NCI-H524 treated with DMSO at 0.1 percent for 48 hours (cell line): ENCODE measurements around the gene PON3.
A peak's percentile ranks its signal among the peaks of the same experiment; 100 is the strongest.

Experiments used
- DNase-seq: peaks from one replicate; lab custom pipeline; 2025; lab: John Stamatoyannopoulos, UW

PON3 gene

DNA sequence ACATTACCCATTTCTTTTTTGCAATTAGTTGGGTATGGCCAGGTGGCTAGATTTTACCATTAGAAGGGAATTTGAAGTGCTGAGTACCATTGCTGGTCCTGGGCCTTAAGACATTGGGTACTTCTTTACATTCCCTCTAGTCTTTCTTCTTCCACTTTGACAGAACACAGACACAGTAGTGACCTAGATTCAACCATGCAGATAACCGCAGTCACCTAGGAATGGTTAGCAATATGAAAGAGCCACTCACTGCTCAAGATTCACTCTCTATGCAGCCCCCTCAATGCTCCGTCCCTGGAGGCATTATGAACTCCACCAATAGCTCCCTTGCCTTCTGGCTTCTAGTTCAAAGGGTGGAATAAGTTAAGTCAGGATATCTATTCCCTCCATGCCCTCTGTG is 55.7 kb downstream of the PON3 start:
- DNase-seq, result no peak

DNA sequence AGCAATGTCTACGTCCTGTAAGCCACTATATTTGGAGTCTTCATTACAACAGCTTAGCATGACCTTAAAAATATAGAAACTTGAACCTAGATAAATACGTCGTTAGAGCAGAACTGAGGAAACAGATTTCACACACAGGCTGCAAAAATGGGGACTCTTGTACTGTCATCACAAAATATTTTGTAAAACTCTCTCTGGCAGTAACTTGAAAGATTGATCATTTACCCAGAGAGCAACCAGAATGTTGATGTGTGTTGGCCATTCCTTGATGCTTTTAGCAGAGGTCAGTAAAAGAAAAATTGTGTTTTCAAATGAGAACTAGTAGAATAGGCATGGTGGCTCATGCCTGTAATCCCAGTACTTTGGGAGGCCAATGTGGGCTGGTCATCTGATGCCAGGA is 57.3 kb downstream of the PON3 start:
- no peak for DNase-seq

DNA sequence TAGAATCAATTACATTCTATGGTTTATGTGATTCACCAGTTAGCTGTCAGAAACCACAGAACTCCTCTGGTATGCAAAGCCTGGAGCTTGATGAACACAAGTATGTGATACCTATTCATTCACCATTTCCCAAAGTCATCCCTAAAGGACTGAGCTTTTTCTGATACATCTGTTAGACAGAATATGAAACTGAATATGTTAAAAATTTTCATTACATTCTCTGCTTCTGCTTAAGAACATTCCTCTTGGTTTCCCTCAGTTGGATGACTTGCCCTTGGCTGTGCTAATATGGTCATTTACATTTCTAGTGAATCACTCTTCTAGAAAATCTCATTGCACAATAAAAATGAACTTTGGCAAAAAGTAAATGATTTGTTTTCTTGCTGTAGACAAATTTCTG is 61.1 kb downstream of the PON3 start:
- DNase-seq, result no peak

DNA sequence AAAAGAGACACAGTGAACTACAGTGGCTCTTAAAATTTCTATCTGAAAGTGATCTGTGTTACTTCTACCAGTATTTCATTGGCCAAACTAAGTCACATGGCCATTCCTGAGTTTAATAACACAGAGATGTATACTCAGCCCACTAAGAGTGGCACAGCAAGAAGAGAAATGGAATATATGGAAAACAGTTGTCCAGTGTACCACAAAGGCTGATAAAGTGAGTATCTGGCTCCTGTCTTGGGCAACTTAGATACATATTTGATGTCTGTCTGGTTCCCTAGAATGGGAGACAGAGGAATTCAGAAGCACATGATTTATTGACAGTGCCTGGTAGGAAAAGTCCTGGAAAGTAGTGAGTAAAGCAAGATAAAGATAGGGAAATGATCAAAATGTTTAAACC is 61.7 kb downstream of the PON3 start:
- no peak for DNase-seq

DNA sequence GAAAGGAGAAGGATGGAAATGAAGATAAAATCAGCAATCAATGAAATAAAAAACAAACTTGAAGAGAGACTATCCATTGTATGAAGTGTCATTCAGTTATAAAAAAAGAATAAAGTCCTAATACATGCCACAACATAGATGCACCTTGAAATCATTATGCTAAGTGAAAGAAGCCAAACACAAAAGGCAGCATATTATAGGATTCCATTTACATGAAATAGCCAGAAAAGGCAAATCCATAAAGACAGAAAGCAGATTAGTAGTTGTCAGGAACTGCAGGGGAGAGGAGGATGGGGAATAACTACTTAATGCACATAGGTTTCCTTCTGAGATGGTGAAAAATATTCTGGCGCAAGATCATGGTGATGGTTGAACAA is 65.2 kb downstream of the PON3 start:
- no peak for DNase-seq

DNA sequence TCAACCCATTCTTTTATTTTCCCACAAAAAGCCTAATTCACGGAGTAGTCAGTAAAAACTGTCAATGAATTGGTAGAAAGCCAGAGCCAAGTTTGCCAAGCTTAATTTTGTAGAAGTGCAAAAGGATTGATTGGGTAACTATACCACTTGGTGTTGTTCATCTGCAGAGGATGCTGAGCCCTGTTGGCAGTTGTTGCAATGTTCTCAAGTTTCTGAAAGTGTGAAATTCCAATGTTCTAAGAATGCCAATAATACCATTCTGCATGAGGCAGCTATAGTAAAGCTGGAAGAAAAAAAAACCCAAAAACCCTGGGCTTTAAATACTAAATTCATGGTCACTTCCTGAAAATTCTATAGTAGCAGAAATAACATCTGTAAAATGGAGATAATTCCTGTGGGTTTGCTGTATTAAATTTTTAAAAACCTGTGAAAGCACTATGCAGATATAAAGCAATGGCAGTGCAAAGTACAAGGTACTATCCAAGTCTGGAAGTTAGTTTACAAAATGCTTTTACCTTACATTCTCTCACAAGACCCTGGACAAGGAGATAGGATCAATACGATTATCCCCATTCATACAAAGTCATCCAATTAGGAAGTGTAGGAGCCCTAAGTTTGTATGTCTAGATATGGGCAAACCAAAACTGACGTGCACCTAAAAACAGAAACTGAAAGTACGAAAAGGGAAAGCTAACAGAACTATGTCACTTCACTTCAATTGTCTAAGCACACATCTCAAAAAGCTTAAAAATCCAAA is 65.8 kb downstream of the PON3 start:
- DNase-seq, result no peak

DNA sequence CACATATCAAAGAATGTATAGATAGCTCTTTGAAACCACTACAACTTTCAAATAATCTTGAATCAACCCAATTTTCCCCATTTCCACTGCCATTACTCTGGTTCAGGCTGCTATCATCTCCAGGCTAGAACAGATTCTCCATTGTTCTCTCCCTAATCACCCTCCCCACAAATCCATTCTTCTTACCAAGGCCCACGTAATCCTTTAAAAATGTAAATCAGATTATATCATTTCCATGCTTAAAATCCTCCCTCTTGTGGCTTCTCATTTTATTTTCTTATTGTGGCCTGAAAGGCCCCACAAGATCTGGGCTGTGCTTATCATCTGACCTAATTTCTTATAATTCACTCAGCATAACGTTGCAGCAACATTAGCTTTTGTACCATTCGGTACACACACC is 68.8 kb downstream of the PON3 start:
- DNase-seq, result no peak

DNA sequence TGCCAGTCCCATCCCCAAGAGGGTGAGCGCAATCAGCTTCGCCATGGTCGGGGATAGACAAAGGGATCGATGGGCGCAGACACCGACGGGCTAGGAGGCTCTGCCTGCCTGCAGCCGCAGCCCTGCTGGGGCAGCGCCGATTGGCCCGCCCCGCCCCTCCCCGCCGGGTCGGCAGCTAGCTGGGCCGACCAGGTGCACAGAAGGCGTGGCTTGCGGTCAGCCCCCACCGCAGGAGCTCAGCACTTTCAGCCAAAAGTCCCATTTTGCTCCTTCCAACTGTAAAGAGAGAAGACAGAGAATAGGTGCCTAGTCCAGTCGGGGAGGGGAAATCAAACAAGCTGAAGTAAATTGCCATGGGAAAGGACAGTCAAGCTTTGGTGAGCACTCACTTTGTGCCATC is 71.7 kb downstream of the PON3 start, which contains the start of gene PON1:
PON1 (minus strand) TSS at position 102 of the 400 bp plus-strand sequence; CDS start at position 45, 57 bp downstream.
- no peak for DNase-seq

DNA sequence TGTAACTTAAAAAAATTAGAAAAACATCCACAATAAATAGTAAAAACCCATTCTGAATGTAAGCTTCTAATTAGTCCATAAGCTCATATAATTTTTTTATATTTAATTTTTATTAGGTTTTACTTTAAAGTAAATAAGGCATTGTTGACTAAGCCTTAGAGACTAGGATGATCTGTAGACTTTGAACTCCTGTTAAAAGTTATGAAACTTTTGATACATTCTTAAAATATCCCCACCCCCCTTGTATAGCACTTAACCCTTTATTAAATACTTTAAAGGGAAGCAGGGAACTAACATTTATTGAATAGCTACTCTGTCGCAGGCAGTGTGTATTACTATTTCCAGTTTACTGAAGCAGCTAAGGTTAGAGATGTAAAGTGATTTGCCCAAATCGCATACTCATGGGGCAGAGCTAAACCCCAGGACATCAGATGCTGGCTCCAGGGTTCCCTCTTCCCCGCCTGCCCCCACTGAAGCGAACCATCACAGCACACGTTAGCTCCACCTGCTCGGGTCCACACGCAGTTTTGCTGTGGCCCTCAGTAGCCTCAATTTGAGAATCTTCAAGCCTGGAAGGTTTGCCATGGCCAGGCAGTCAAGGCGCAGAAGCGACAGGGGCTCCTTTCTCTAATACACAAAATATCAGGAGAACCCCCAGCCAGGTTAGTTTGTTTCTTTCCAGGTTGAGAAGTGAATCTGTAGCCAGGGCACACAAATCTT is 72.6 kb downstream of the PON3 start:
- DNase-seq, result no peak

DNA sequence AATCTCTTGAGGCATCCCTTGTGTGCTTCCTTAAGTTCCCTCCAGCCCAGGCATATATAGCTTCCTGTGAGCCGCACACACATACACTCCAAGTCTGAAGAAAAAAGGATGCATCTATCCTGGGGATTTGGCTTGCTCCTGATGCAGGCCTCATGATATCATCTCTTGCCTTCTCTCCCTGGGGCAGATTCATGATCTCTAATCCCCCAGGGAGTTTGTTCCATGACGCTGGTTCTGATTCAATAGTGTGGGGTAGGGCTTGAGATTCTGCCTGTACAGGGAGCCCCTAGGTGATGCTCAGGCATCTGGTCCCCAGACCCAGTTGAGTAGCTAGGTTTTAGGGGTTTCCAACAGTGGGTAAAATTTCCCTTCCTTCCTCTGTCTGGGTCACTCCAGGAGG is 73.3 kb downstream of the PON3 start:
- DNase-seq, result no peak

DNA sequence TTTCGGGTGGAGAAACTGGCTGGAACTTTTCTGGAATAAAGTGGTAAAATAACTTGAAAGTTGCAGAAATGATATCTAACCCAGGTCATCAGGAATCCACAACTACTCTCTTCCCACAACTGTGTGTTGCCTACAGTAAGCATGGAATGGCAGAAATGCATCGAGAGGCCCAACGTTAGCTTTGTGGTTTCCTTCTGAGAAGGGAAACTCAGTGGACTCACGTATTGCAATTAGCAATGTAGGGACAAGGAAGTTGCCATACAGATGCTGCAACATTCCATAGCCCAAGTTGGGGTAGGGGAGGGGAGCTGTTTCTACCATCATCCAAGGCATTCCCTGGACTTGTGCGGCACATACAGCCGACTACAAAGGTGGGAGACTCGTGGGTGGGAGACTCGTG is 73.8 kb downstream of the PON3 start:
- DNase-seq, result no peak

DNA sequence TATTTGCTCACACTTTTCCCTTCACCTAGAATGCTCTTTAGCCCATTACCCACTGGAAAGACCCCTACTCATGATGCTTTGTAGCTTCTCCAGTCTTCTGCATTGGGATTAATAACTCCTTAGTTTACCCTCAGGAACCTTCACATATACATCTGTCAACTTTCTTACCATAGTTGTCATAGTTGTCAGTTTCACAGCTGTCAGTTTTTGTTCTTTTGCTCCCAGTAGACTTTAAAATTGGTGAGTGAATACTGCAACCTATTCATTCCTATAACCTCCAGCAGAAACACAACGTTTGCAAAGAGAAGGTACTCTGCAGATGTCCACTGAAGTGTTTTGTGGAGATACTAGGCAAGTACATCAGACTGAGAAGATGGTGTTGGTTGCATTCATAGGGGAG is 74.5 kb downstream of the PON3 start:
- no peak for DNase-seq

DNA sequence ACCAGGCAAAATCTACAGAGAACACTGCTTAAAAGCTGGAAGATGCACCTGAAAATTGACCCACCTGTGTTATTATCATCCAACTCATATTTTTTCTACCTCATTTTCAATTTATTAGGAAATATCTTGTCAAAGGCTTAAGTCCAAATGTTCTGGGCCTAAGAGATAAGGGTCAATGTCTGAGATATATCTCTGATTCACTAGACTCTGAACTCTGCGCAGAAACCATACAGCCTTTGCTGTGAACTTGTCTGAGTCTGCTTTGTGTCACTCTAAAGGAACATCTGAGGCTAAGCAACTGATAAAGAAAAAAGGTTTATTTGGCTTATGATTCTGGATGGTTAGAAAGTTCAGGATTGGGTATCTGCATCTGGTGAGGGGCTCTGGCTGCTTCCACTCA is 75.5 kb downstream of the PON3 start:
- DNase-seq, result no peak

DNA sequence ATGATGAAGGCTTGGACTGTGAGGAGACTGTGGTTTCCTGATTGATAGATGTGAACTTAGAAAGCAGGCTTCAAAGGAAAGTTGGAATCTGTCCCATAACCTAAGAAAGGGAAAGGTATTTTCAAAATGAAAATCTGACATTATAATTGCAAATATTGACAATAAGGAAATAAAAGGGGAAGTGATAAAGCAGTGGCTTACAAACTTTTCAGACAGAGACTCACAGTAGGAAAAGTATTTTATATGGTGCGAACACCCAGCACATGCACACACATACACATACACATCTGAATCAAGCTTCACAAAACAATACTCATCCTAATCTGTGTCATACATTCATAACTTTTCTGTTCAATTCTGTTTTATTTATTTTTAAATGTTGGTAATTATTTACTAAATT is 76.6 kb downstream of the PON3 start:
- no peak for DNase-seq

DNA sequence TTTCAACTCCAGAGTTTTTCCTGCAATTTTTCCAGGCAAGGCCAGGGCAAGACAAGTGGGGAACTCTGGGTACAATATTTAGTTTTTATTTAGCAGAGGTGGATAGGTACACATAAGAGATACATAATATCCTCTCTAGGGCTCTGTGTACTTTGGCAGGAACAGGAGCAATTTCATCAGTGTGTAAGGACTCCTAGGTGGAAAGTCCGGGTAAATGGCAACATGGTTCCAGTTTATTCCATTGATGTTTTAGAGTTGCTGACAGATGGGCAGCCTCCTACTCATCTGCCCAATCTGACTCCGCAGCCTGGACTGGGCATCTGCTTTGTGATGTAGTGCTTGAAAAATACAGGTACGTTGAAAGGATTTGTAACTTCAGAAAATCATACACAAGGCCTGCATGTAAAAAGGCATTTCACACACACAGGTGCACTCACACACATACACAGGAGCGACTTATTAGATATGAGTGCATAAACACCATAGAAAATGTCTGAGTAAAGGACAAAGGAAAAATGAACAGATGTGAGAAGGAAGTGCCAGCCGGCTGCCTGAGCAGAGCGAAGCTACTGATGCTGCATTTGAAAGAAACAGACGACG is 77.6 kb downstream of the PON3 start:
- peak; percentile 45 for DNase-seq

DNA sequence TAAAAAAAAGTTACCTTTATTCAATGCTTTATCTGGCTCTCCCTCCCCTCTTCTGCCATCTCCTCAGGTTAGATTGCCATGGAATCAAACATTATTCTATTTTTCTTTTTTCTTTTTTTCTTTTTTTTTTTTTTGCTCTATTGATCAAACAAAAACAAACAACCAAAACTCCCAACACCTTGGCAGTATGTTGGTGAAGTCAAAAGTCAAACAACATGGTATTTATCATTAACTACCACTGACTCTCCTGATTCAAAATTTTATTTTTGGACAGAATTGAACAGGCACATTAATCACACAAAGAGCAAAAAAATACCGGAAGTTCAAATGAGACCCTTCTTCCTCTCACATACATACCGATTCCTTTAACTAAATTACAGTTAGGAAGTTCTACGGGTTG is 78.2 kb downstream of the PON3 start:
- no peak for DNase-seq

DNA sequence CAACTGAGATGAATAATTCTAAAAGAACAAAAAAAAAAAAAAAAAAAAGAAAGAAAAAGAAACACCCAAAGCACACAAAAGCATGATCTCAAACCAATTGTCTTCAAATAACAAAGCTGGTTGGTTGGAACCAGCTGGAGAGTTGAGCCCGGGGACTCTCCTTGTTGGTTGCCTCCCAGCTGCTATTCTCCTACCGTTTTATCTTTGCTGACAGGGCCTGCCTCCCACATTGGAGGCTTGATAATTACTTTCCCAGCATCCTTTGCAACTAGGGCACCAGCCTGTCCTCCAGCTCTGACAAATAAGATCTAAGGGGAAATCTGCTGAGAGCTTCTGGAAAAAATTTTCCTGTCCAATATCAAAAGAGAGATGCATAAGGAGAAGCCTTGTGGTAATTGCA is 78.6 kb downstream of the PON3 start:
- no peak for DNase-seq

DNA sequence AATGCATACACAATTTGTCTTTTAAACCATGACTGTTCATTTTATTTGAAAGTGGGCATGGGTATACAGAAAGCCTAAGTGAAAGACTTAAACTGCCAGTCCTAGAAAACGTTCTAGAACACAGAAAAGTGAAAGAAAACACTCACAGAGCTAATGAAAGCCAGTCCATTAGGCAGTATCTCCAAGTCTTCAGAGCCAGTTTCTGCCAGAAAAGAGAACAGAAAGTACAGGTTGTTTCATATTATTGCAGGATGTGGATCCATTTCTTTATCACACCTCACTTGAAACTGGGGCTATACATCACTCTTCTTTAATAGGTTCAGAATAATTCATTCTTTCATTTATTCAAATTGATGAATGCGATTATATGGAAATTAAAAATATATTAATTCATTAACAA is 79.6 kb downstream of the PON3 start:
- no peak for DNase-seq

DNA sequence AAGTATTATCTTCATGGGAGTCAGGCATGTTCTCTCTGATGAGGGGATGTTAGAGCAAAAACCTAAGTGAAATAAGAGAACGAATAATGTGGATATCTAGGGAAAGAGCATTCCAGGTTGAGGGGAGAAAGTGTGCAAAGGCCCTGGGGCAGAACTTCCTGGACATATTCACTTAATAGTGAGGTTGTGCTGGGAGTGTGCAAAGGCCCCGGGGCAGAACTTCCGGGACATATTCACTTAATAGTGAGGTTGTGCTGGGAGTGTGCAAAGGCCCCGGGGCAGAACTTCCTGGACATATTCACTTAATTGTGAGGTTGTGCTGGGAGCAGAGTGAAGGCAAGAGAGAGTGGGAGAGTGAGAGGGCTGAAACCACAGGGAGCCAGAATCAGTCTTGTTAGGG is 83.6 kb downstream of the PON3 start:
- DNase-seq, result no peak

DNA sequence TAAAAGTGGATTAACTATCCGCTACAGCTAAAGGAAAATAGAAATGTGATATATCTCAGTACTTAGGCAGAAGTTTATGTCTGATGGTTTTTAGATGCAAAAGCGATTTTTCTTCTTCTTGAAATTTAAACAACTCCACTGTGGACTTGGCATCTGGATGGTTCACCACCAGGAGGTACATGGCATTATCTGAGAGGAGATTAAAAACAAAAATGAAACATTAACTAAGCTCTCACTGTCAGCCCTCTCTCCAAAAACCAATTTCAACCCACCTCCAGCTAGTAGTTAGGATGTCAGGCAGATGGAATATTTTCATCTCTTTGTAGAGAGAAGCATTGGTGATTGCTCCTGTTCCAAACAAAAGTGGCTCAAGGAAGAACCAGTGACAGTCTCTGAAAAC is 84.8 kb downstream of the PON3 start:
- DNase-seq, result no peak

DNA sequence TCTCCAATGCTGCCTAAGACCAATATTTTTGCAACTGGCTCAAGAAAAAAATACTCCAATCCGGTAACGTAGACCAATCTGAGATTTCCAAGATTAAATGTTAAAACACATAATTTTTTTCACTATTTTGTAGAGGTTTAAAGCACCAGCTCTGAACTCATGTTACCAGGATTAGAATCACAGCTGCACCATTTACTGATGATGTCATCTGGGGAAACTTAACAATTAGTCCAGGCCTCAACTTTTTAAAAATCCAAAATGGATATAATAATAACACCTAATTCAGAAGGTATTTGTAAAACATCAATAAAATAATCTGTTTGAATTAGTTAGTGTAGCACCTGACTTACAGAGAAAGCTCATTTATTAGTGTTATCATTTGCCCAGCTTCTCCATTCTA is 86.2 kb downstream of the PON3 start:
- no peak for DNase-seq
